GM21576 (cell line): ENCODE measurements around the gene ATF4.
A peak's percentile ranks its signal among the peaks of the same experiment; 100 is the strongest.

Experiments
- ATAC-seq: cut with Tn5 transposase; IDR thresholded peaks from one replicate; pipeline ENCODE4 v1.9.1; 2021; ENCODE audit warnings: mild to moderate bottlenecking, moderate library complexity; ENCODE audit not compliant: unreplicated experiment

The ATF4 gene

GRCh38 chr22:39520226-39521105 lies at the start of gene ATF4:
Gene ATF4, plus strand, starts transcription at chr22:39520562. Its CDS starts 884 bp downstream, at chr22:39521446.
- ATAC-seq: peak; percentile 32

- ATAC-seq: peak; percentile 45
Observed at GRCh38 chr22:39471381-39472141, 48.8 kb upstream of the ATF4 start.

- ATAC-seq: no peak
Observed at GRCh38 chr22:39472570-39473556, 47.5 kb upstream of the ATF4 start.

GRCh38 chr22:39473851-39474250 lies 46.5 kb upstream of the ATF4 start:
- ATAC-seq: no peak

- ATAC-seq: no peak
Observed at GRCh38 chr22:39474351-39475111, 45.8 kb upstream of the ATF4 start.

GRCh38 chr22:39475337-39475736 lies 45.0 kb upstream of the ATF4 start:
- no peak for ATAC-seq

GRCh38 chr22:39475902-39476301 lies 44.5 kb upstream of the ATF4 start:
- no peak for ATAC-seq

- ATAC-seq: no peak
Observed at GRCh38 chr22:39476664-39477063, 43.7 kb upstream of the ATF4 start.

GRCh38 chr22:39477542-39477941 lies 42.8 kb upstream of the ATF4 start:
- ATAC-seq: no peak

- ATAC-seq: no peak
Observed at GRCh38 chr22:39478441-39478850, 41.9 kb upstream of the ATF4 start.

GRCh38 chr22:39479254-39479653 lies 41.1 kb upstream of the ATF4 start:
- ATAC-seq: no peak

- ATAC-seq: no peak
Observed at GRCh38 chr22:39480557-39480956, 39.8 kb upstream of the ATF4 start.

GRCh38 chr22:39481054-39481453 lies 39.3 kb upstream of the ATF4 start:
- ATAC-seq: no peak

- ATAC-seq: no peak
Observed at GRCh38 chr22:39481595-39481994, 38.8 kb upstream of the ATF4 start.

- no peak for ATAC-seq
Observed at GRCh38 chr22:39482768-39483167, 37.6 kb upstream of the ATF4 start.

- no peak for ATAC-seq
Observed at GRCh38 chr22:39486951-39487825, 33.2 kb upstream of the ATF4 start.

GRCh38 chr22:39487826-39488520 lies 32.4 kb upstream of the ATF4 start:
- no peak for ATAC-seq

- no peak for ATAC-seq
Observed at GRCh38 chr22:39488563-39489083, 31.7 kb upstream of the ATF4 start.
